Measurements from ENCODE around the gene PLSCR1.

GRCh38 chr3:146493221-146493620 is 51.2 kb downstream of the PLSCR1 start:
- TF ChIP-seq, protein P1, sequence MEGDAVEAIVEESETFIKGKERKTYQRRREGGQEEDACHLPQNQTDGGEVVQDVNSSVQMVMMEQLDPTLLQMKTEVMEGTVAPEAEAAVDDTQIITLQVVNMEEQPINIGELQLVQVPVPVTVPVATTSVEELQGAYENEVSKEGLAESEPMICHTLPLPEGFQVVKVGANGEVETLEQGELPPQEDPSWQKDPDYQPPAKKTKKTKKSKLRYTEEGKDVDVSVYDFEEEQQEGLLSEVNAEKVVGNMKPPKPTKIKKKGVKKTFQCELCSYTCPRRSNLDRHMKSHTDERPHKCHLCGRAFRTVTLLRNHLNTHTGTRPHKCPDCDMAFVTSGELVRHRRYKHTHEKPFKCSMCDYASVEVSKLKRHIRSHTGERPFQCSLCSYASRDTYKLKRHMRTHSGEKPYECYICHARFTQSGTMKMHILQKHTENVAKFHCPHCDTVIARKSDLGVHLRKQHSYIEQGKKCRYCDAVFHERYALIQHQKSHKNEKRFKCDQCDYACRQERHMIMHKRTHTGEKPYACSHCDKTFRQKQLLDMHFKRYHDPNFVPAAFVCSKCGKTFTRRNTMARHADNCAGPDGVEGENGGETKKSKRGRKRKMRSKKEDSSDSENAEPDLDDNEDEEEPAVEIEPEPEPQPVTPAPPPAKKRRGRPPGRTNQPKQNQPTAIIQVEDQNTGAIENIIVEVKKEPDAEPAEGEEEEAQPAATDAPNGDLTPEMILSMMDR (IDR thresholded peaks at IDR 0.05): no peak
- no peak for TF ChIP-seq POLR2A (IDR thresholded peaks at IDR 0.05)
